ENCODE data around the gene MAGEA12.
"Not testable (repeated sequence)": the region's sequence is repeated elsewhere in the genome, so short reads cannot be mapped to it uniquely, and the experiment has no call there.

Gene MAGEA12

DNA sequence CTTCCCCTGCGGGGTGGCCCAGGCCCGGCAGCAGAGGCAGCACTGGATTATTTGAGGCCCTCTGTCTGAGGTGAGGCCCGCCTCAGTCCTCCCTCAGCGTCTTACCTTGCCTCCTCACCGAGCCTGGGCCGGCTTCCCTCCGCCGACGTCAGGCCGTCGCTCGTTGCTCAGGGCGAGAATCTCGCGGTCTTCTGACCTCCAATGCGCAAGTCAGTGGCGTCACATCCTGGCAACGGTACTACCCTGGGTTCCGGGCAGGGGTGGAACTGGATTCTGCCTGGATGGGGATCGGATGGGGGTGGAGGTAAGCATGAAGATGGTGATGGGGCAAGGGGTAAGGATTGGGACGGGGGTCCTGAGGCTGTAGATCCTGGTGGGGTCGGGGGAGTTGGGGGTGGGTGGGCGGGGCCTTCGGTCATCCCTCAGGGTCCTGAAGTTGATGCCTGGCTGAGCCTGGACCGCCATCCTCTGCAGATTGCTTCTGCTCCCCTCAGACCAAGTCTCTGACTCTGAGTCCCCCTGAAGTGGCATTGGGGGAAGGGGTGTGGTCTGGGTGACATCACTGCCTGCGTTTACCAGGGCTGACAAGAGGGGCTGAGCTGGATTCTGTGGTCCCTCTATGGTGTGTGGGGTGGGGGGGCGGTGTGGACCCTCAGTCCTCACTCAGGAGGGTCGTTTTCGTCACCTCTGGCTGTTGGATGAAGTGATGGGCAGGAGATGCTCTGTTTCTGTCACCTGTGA lies 36.2 kb downstream of the MAGEA12 start, which contains the start of gene MAGEA6:
Gene MAGEA6 (minus strand): TSS at position 141 of the 741 bp plus-strand sequence. CDS start 2,039 bp downstream, outside the sequence.
- not testable (repeated sequence) for DNase-seq

DNA sequence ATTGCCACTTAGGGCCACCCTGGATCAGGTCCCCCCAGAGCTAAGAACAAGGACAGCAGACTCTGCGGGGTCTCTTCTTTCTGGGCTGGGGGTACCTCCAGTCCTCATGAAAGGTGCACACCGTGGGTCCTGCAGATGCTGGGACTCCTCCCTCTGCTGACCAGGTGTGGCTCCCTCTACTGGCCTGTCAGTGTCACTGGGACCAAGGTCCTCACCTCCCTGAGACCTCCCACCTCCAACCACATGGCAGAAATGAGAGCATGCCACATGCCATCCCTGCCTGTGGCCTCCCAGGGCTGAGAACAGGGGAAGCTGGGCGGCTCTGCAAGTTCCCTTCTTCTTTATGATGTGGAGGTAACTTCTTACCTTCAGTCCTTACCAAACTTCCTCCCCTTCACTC lies 53.5 kb downstream of the MAGEA12 start:
- not testable (repeated sequence) for DNase-seq
